ENCODE measurements around the gene SPDEF.

DNA sequence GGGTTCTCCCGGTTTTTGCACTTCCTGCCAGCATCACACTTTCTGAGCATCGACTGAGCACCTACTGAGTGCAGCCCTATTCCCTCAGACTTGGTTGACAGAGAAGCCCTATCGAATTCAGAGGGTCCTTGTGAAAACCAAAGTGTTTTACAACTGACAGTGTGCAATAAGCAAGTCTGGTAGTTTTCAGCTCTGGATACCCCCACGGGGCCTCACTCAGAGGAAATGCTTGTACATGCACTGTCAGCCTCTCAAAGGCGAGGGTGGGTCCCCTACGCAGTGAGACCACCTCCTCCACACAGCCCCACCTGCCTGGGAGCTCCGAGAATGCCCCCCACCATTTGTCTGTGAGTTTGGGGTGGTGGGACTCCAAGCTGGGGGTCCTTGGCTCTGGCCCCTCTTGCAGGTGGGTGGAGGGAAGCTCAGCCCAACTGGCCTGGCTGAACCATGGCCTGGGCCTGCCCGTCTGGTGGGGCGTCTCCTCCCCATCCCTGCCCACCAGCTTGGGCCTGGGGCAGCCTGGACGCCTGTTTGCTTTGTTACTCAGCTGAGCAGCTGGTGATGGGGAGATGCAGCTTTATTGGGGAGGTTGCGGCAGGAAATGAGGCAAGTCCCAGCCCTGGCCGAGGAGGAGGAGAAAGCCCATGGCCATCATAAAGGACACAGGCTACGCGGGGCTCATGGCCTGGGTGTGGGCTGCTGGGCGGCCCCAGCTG lies 1.7 kb downstream of the SPDEF start:
- TF ChIP-seq ESRRA (IDR thresholded peaks at IDR 0.05; ENCODE audit: borderline replicate concordance, low read length) (no peak), CTCF (IDR thresholded peaks at IDR 0.05) (no peak), POLR2A (IDR thresholded peaks at IDR 0.05; ENCODE audit: low read length) (no peak), PHF8 (IDR thresholded peaks at IDR 0.05; ENCODE audit: borderline replicate concordance, low read depth) (no peak), EHF (CRISPR knock-in tag; IDR thresholded peaks at IDR 0.05) (no peak), RAD21 (conservative IDR thresholded peaks at IDR 0.05 in 1 of 2, IDR thresholded peaks at IDR 0.05 in 1 of 2) (no peak), RCOR1 (IDR thresholded peaks at IDR 0.05; ENCODE audit: low read depth, low read length) (no peak), MAX (IDR thresholded peaks at IDR 0.05) (no peak), CHD4 (IDR thresholded peaks at IDR 0.05; ENCODE audit: borderline replicate concordance) (no peak)
- TF ChIP-seq, protein P1, sequence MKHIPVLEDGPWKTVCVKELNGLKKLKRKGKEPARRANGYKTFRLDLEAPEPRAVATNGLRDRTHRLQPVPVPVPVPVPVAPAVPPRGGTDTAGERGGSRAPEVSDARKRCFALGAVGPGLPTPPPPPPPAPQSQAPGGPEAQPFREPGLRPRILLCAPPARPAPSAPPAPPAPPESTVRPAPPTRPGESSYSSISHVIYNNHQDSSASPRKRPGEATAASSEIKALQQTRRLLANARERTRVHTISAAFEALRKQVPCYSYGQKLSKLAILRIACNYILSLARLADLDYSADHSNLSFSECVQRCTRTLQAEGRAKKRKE (CRISPR knock-in tag; IDR thresholded peaks at IDR 0.05; ENCODE audit: low read depth): no peak
- TF ChIP-seq, protein P2, sequence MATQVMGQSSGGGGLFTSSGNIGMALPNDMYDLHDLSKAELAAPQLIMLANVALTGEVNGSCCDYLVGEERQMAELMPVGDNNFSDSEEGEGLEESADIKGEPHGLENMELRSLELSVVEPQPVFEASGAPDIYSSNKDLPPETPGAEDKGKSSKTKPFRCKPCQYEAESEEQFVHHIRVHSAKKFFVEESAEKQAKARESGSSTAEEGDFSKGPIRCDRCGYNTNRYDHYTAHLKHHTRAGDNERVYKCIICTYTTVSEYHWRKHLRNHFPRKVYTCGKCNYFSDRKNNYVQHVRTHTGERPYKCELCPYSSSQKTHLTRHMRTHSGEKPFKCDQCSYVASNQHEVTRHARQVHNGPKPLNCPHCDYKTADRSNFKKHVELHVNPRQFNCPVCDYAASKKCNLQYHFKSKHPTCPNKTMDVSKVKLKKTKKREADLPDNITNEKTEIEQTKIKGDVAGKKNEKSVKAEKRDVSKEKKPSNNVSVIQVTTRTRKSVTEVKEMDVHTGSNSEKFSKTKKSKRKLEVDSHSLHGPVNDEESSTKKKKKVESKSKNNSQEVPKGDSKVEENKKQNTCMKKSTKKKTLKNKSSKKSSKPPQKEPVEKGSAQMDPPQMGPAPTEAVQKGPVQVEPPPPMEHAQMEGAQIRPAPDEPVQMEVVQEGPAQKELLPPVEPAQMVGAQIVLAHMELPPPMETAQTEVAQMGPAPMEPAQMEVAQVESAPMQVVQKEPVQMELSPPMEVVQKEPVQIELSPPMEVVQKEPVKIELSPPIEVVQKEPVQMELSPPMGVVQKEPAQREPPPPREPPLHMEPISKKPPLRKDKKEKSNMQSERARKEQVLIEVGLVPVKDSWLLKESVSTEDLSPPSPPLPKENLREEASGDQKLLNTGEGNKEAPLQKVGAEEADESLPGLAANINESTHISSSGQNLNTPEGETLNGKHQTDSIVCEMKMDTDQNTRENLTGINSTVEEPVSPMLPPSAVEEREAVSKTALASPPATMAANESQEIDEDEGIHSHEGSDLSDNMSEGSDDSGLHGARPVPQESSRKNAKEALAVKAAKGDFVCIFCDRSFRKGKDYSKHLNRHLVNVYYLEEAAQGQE (IDR thresholded peaks at IDR 0.05): no peak

All from A549 (cell line).